Measurements from ENCODE around the gene WDR64.
"Not testable (repeated sequence)": the region's sequence is repeated elsewhere in the genome, so short reads cannot be mapped to it uniquely, and the experiment has no call there.

WDR64 gene

GRCh38 chr1:241660424-241660972, 8.4 kb downstream of the WDR64 start:
- no peak for DNase-seq

DNA sequence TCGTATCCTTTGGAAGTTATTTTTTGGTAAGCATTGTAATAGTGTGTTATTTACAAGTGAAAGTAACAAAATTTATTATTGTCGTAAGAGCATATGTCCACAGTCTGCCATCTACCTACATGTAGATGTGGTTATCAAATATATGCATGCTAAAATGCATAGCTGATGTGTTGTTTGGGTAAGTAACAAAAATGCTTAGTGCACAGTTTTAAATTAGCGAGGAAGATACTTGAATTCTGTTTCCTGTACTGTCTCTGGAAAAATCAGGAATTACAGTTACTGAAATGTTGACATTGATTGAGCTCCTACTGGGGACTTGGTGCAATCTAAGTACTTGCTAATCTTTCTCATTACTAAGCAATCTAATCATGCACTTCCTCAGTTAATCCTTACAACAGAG, 14.3 kb downstream of the WDR64 start:
- no peak for DNase-seq

DNA sequence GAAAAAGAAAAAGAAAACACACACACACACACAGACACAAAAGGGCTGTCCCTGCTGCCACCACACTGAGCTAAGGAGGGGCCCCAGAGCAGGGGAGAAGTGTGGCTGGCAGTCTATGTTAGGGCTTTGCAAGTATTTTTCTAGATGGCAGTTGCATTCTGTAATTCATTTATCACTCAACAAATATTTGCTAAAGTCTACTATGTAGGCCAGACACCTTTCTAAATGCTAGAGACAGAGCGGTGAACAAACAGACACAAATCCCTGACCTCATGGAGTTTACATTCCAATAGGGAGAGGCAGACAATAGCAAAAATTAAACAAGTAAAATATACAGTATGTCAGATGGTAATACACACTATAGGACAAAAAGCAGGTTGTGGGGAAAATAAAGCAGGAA, 20.2 kb downstream of the WDR64 start:
- DNase-seq: no peak

- DNase-seq: no peak
These were observed 22.8 kb downstream of the WDR64 start for GRCh38 chr1:241674805-241675384.

- no peak for DNase-seq
These were observed 23.9 kb downstream of the WDR64 start for GRCh38 chr1:241675983-241676382.

DNA sequence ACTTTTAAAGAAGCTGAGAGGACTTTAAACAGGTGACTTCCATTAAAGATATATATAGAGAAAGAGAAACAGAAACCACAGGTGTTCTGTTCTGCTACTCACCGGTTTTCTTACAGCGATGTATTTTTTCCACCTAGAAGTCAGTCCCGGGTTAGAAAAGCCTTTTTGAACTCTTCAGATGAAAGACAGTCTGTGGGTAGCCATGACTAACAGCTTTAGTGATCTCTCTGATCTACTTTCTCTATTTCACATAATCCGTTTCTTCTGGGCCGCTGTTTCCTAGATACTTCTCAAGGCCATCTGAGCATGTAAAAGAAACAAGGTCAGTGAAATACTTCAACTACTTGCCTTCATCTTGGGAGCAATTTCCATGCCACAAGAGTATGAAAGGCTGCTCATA, 25.1 kb downstream of the WDR64 start:
- DNase-seq: no peak

- no peak for DNase-seq
These were observed 26.5 kb downstream of the WDR64 start for GRCh38 chr1:241678536-241678935.

GRCh38 chr1:241679404-241679803, 27.3 kb downstream of the WDR64 start:
- DNase-seq: no peak

DNA sequence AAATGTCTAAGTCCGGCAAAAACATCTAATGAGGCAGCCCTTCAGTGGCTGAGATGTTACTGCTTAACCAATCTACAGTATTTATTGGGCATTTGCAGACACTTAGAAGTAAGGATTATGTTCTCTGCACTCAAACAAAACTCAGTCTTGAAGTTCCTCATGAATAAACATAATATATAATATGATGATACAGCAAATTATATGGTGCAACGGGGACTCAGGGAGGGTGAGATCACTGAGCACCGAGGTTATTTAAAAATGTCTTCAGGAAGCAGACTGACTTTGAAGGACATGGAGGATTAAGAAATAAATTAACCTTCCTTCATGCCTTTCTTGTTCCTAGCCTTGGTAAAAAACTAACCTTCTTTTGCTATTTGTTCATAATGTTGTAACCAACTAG, 27.9 kb downstream of the WDR64 start:
- no peak for DNase-seq

GRCh38 chr1:241681861-241682448, 29.9 kb downstream of the WDR64 start:
- DNase-seq: not testable (repeated sequence)

- no peak for DNase-seq
These were observed 30.8 kb downstream of the WDR64 start for GRCh38 chr1:241682921-241683320.

GRCh38 chr1:241684108-241684507, 32.0 kb downstream of the WDR64 start:
- no peak for DNase-seq

DNA sequence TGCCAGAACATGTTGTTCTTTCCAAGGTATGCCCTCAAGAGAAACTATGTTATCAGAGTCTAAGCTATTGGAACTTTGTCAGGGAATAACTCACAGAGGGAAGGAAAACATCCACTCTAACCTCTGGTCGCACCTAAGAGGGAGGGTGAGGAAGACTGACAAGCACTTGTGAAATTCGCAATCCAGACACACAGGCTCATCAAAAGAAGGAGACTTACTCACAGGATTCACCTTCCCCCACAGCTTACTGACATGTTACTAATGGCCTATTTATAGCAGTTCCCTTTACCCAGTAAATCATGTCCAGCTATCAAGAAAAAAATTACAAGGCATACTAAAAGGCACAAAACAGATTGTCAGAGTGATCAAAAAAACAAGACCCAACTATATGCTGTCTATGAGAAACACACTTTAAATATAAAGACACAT, 36.9 kb downstream of the WDR64 start:
- DNase-seq: no peak

- DNase-seq: no peak
These were observed 43.4 kb downstream of the WDR64 start for GRCh38 chr1:241695246-241696171.

DNA sequence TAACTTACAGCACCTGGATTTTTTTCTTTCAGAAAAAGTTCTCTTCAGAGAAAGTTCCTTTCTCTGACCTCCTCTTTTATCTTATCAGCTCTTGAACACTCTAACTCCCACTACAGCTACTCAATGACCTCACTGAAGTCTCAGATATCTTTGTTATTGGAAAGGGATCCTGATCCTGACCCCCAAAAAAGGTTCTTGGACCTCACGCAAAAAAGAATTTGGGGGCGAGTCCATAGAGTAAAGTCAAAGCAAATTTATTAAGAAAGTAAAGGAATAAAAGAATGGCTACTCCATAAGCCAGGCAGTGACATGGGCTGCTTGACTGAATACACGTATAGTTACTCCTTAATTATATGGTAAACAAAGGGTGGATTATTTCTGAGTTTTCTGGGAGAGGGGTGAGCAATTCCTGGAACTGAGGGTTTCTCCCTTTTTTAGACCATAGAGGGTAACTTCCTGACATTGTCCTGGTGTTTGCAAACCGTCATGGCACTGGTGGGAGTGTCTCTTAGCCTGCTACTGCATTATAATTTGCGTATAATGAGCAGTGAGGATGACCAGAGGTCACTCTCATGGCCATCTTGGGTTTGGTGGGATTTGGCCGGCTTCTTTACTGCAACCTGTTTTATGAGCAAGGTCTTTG, 44.2 kb downstream of the WDR64 start:
- no peak for DNase-seq

GRCh38 chr1:241696815-241697639, 44.9 kb downstream of the WDR64 start:
- no peak for DNase-seq

GRCh38 chr1:241697640-241698018, 45.5 kb downstream of the WDR64 start:
- no peak for DNase-seq

DNA sequence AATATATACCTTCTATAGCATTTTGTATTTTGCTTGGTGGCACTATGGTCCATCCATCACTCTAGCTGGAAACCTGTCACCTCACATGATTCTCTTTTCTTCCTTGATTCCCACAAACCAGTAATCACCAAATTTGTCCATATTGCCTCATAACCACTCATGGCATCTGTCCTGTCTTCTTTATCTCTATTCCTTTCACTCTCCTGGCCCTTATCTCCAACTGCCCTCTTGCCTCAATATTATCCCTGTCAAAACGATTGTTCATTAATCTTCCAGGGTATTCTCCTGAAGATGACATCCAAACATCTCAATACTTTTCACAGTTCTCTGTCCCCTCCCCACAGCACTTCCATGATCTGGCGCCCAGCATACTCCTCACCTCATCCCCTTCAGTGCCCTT, 46.1 kb downstream of the WDR64 start:
- no peak for DNase-seq

- DNase-seq: no peak
These were observed 49.6 kb downstream of the WDR64 start for GRCh38 chr1:241701483-241702295.

- no peak for DNase-seq
These were observed 50.6 kb downstream of the WDR64 start for GRCh38 chr1:241702442-241703373.

Data from NCI-H1694 (cell line).